Fibroblast of villous mesenchyme (primary cell): ENCODE measurements around the gene KDM4C. TPM values are rescaled to one million over a fixed set of nuclear protein-coding genes. Genes with fewer than 3 reads are reported as not detected.

ENCODE experiments used
- DNase-seq: peaks from one replicate; pipeline ENCODE4 v3.0.0-alpha.2; 2010; ENCODE audit warnings: low read depth
- H3K4me3 ChIP-seq: 2 replicates; pipeline ENCODE4 v1.5.1; 2011; ENCODE audit warnings: low read depth, mild to moderate bottlenecking, low read length
- total RNA-seq: library from RNA; depleted of rRNA; stranded (reverse); fragments of >200 nt; gene quantifications from 2 replicates; pipeline ENCODE4 v1.2.3, GENCODE V29; 2012
- TF ChIP-seq, protein P1 (sequence below): IDR thresholded peaks from 2 replicates; pipeline ENCODE4 v1.5.1; 2012; ENCODE audit warnings: low read depth, mild to moderate bottlenecking, low read length; ENCODE audit not compliant: insufficient read depth

The KDM4C gene
- total RNA-seq, 1 donor: 31.1 TPM

- no peak overlapping the region for H3K4me3 ChIP-seq
- DNase-seq: no peak
- TF ChIP-seq, protein P1, sequence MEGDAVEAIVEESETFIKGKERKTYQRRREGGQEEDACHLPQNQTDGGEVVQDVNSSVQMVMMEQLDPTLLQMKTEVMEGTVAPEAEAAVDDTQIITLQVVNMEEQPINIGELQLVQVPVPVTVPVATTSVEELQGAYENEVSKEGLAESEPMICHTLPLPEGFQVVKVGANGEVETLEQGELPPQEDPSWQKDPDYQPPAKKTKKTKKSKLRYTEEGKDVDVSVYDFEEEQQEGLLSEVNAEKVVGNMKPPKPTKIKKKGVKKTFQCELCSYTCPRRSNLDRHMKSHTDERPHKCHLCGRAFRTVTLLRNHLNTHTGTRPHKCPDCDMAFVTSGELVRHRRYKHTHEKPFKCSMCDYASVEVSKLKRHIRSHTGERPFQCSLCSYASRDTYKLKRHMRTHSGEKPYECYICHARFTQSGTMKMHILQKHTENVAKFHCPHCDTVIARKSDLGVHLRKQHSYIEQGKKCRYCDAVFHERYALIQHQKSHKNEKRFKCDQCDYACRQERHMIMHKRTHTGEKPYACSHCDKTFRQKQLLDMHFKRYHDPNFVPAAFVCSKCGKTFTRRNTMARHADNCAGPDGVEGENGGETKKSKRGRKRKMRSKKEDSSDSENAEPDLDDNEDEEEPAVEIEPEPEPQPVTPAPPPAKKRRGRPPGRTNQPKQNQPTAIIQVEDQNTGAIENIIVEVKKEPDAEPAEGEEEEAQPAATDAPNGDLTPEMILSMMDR: no peak
Measured at GRCh38 chr9:6897898-6898302, 140.1 kb downstream of the KDM4C start.

DNA sequence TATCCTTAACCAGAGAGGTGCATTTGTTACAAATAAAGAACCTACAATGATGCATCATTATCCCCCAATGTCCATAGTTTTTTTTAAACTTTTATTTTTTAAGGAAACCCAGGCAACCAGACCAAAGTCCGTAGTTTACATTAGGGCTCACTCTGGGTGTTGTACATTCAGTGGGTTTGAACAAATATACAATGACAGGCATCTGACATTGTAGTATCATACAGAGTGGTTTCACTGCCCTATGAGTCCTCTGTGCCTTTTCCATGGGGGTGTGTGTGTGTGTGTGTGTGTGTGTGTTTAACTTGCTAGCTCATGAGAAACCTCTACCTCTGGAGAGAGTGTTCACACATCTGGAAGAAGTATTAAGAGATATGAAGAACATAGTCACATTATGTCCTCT, 141.5 kb downstream of the KDM4C start:
- TF ChIP-seq, protein P1: no peak
- H3K4me3 ChIP-seq: no peak overlapping the region
- no peak for DNase-seq

- TF ChIP-seq, protein P1: no peak
- H3K4me3 ChIP-seq: no peak overlapping the region
- no peak for DNase-seq
Measured at GRCh38 chr9:6900440-6900883, 142.7 kb downstream of the KDM4C start.

GRCh38 chr9:6901180-6901579, 143.4 kb downstream of the KDM4C start:
- TF ChIP-seq, protein P1: no peak
- DNase-seq: no peak
- H3K4me3 ChIP-seq: no peak overlapping the region

- TF ChIP-seq, protein P1: no peak
- DNase-seq: no peak
- no peak overlapping the region for H3K4me3 ChIP-seq
Measured at GRCh38 chr9:6902423-6902822, 144.7 kb downstream of the KDM4C start.

DNA sequence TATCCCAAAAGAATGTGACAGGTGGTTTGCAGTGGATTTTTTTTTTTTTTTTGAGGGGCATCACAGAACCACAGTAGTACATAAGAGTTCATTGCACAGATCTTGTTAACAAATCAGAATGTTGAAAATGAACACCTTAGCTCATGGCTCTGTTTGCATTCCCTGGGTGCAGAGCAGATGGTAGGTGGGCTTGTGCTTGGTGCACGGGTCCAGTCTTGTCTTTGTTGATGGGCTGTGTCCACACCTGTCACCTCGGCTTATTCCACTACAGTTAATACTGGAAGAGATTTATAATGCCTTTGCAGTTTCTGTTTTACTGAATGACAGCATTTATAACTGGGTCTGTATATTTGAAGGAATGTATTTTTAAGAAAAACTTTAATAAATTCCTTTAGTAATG, 146.6 kb downstream of the KDM4C start:
- TF ChIP-seq, protein P1: no peak
- no peak overlapping the region for H3K4me3 ChIP-seq
- no peak for DNase-seq

- H3K4me3 ChIP-seq: no peak overlapping the region
- DNase-seq: no peak
- TF ChIP-seq, protein P1: no peak
Measured at GRCh38 chr9:6905850-6906375, 148.1 kb downstream of the KDM4C start.
